Measurements from ENCODE around the gene DBP.
A peak's percentile ranks its signal among the peaks of the same experiment; 100 is the strongest.
"Not testable (repeated sequence)": the region's sequence is repeated elsewhere in the genome, so short reads cannot be mapped to it uniquely, and the experiment has no call there.

The DBP gene

DNA sequence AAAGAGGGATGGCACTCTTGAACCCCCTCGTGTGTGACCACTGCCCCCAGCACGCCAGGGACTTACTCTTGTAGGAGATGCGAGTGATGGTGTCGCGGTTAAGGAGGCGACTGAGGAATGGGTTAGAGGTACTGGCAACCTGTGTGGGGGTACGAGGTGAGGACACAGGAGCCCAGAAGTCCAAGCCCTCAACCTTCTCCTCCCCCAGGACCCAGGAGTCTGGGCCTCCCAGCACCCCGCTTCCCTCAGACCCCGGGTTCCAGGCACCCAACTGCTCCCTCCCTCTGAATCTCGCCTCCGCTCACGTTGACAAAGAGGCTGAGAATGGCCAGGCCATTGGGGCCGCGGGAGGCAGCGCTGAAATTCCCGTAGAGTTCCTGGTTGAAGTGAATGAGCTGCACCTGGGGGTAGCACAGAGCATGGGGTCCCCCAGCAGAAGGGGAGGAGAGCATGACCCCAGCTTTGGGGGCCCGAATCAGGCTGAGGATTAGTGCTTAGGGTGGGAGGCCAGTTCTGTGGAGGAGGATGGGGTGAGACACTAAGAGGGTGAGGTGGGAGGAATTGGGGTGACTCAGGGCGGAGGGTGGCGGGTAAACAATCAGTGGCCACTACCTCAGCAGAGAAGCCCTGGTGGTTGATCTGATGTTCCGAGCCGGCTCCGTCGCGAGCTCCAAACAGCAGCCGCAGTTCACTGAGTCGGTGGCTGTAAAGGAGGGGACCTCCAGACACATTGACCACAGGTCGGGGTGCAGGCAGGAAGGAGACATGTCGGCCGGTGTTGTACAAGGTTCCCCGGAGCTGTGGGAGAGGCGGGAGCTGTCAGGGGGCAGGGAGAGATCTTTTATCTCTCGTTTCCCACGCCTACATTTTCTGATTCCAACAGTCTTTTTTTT lies 2.5 kb upstream of the DBP start:
- DNase-seq (ENCODE audit: low read depth, low spot score) = no peak

GRCh38 chr19:48638831-48639381 lies 1.7 kb upstream of the DBP start:
- DNase-seq (ENCODE audit: low read depth, low spot score) = no peak

DNA sequence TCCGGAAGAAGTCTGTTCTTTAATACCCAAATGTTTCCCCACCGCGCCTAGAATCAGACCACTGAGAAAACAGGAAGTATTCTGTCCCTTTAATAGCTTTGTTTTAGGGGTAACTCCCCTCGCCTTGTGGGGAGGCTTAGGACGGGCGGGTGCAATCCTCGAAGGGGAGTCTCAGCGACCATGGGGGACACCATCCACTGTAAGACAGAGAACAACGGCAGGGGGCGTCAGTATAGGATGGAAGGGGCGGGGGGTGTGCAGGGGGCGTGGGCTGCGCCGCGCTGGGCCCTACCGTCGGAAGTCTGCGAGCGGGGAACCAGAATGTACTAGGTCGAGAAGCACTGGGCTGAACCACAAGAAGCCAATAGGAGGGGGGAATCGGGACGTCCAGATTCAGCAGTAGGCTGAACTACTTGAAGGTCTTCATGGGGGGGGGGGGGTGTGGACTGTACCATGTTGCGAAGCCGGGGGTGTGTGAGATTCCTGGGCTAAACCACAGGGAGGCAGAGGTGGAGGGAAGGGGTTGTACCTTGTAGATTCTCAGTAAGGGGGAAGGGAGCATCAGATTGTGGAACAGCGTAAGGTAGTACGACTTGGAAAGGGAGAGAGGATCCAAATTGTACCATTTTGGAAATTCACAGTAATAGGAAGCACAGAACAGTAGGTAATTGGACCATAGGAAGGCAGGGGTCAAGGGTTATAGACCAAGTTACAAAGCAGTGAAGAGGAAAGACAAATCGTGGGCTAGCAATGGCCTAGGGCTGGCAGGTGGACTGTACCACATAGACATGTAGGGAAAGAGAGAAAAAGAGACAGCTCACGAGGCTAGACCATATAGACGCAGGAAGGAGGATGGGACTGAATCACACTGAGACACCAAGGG lies 1.0 kb upstream of the DBP start:
- DNase-seq (ENCODE audit: low read depth, low spot score) = peak; percentile 95

DNA sequence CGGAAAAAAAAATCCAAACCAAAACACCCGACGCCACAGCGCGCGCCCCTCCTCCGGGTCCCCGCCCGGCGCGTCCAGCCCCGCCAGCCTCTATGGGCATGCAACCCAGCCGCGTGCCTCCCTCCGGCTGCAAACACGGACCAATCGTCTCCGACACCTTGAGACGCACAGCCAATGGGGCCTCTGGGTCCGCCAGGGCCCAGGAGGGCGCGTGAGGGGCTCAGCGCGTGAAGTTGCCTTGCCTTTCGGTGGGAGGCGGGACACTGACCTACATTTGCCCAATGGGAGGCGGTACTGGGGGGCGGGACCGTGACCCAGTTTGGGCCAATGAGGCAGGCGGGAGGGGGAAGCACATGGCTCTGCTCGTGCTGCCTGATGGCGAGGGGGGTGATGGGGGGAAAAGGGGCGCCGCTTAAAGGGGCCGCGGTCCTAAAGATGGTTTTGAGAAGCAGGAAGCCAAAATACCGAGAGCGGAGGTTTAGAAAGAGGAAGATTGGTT lies 319 bp upstream of the DBP start:
- peak; percentile 99 for DNase-seq (ENCODE audit: low read depth, low spot score)

- DNase-seq (ENCODE audit: low read depth, low spot score) = no peak
Measured at GRCh38 chr19:48635966-48636858, 967 bp downstream of the DBP start.

- DNase-seq (ENCODE audit: low read depth, low spot score) = peak; percentile 71
Measured at GRCh38 chr19:48635263-48635965, 1.8 kb downstream of the DBP start.

GRCh38 chr19:48634424-48635262 lies 2.5 kb downstream of the DBP start:
- peak; percentile 96 for DNase-seq (ENCODE audit: low read depth, low spot score)

DNA sequence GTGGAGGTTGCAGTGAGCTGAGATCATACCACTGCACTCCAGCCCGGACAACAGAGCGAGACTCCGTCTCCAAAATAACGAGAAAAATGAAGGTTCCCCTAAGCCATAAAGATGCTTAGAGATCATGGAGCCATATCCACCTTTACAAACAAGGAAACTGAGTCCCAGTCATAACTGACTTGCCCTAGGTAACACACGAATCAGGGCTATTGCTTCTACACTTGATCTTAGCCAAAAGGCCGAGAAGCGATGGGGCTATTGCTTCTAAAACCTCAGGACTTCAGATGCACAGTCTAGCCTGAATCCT lies 3.2 kb downstream of the DBP start:
- DNase-seq (ENCODE audit: low read depth, low spot score) = no peak

- DNase-seq (ENCODE audit: low read depth, low spot score) = no peak
Measured at GRCh38 chr19:48633148-48634035, 3.8 kb downstream of the DBP start.

DNA sequence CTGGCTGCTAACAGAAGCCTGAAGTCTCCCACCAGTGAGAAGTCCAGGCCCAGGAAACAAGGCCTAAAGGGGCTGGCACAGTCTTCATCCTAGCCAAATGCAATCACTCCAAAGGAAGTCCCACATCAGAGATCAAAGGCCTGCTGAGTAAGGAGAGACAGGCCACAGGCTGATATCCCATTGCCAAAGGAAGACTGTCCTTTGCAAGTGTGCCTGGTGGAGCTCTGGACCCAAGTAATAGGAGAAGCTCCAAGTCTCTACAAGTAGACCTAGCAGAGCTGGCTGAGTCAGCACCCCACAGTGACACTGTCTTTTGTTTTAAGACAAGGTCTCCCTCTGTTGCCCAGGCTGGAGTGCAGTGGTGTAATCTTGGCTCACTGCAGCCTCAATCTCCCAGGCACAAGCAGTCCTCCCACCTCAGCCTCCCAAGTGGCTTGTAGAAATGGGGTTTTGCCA lies 4.5 kb downstream of the DBP start:
- DNase-seq (ENCODE audit: low read depth, low spot score) = no peak

DNA sequence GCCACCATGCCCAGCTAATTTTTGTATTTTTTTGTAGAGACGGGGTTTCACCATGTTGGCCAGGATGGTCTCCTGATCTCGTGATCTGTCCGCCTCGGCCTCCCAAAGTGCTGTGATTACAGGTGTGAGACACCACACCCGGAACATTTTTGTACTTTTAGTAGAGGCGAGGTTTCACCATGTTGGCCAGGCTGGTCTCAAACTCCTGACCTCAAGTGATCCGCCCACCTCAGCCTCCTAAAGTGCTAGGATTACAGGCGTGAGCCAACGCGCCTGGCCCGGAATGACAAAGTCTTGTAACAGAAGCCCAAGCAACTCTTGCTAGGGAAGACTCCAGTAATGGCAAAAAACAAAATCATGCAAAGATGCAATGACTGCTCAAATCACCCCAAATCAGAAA lies 4.9 kb downstream of the DBP start:
- not testable (repeated sequence) for DNase-seq (ENCODE audit: low read depth, low spot score)

DNA sequence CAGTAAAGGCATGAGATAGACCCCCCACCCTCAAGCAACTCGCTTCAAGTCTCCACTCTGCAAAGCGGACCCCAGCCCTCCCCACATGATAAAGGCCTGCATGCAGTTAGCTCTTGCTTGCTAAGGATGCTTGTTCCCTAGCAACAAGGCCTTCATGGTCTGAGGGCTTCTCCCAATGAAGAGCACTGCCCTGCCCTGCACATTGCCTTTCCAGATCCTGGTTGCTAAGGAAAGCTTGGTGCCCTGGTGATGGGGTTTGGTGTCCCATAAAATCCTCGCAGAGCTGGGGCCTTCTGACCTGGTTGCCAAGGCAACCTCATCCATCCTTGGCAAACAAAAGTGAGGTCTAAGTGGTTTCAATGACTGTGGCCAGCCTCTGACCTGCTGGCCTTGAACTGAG lies 6.0 kb downstream of the DBP start:
- DNase-seq (ENCODE audit: low read depth, low spot score) = no peak

DNA sequence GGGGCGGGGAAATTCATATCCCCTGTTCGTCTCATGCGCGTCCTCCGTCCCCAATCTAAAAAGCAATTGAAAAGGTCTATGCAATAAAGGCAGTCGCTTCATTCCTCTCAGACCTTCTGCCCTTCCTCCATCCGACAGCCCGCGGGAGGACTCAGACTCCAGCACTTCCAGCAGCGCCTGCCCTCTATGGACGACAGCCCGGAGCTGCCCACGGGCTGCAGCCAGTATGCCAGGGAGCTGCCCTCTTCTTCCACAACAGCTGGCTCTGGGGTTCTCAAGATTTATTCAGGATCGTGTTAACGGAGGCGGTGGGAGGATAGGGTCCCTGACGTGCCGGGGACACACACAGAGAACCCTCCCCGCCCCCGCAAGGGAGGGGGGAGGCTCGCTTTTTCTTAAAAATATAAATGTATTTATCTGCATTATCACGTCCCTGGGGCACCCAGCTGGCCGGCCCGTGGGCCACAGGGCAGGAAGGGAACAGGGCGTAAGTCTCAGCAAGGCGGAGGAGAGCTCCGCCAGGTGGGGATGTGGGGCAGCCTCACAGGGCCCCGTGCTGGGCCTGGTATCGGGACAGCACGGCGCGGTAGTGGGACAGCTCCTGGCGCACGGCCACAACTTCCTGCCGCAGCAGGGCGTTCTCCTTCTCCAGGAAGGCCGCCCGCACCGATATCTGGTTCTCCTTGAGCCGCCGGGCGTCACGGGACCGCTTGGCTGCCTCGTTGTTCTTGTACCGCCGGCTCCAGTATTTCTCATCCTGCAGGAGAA lies 6.7 kb downstream of the DBP start:
- DNase-seq (ENCODE audit: low read depth, low spot score) = peak; percentile 72

- DNase-seq (ENCODE audit: low read depth, low spot score) = peak; percentile 71
Measured at GRCh38 chr19:48629599-48630295, 7.4 kb downstream of the DBP start.

DNA sequence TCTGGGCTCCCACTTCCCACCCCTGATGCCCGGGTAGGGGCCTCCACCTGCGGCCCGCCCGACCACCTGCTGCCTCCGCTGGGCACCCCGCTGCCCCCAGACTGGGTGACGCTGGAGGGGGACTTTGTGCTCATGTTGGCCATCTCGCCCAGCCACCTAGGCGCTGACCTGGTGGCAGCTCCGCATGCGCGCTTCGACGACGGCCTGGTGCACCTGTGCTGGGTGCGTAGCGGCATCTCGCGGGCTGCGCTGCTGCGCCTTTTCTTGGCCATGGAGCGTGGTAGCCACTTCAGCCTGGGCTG lies 7.9 kb downstream of the DBP start:
- no peak for DNase-seq (ENCODE audit: low read depth, low spot score)

GRCh38 chr19:48628486-48629296 lies 8.5 kb downstream of the DBP start:
- no peak for DNase-seq (ENCODE audit: low read depth, low spot score)

Measured in astrocyte of the hippocampus (primary cell).